Measurements from ENCODE around the gene IQGAP2. TPM values are rescaled to one million over a fixed set of nuclear protein-coding genes. Genes with fewer than 3 reads are reported as not detected.

The IQGAP2 gene
- total and polyA plus RNA-seq, 2 of the 8 experiments (the other 6 are each of a cell fraction or from before 2014, with no cell fraction given) = 19.7 to 66.0 TPM

GRCh38 chr5:76488969-76489368 lies 85.9 kb downstream of the IQGAP2 start:
- peak overlapping the region; percentile 66 for H2BK120ac ChIP-seq (replicated peaks; ENCODE audit: low read depth, low read length)
- peak overlapping the region; percentile 97 for H2BK12ac ChIP-seq (ENCODE audit: low read depth, low read length)
- ChIA-PET CTCF (ENCODE audit: partially characterized antibody) (interaction anchor here (1.2 to 1.6 kb wide), 4 partner anchors 13 to 70 kb away, joined by 3 to 5 read pairs (median 3); no protein-coding TSS in a partner anchor), POLR2A (ENCODE audit: partially characterized antibody) (interaction anchor here (0.9 to 1.2 kb wide), 2 partner anchors 11 to 12 kb away, joined by 3 read pairs; no protein-coding TSS in a partner anchor)
- H3K14ac ChIP-seq (ENCODE audit: insufficient read length) = no peak overlapping the region
- H2BK5ac ChIP-seq (ENCODE audit: low read depth, low read length) = peak overlapping the region; percentile 98
- H2BK15ac ChIP-seq (ENCODE audit: low read length) = peak overlapping the region; percentile 90; the same call in 1 of the 2 replicates
- peak overlapping the region; percentile 62 for H4K91ac ChIP-seq (replicated peaks; ENCODE audit: insufficient read length, low read length)
- no peak overlapping the region for H3K4me3 ChIP-seq (ENCODE audit: extremely low read depth in 1 of 4, insufficient read depth in 2 of 4, low read depth in 3 of 4, low read length in 4 of 4)
- peaks cover 2% of the 10 kb centered on the region; the same call in 1 of the 2 replicates for H3K23me2 ChIP-seq (ENCODE audit: low read depth, low read length)
- H4K5ac ChIP-seq (ENCODE audit: insufficient read length, low read depth, low read length) = peak overlapping the region; percentile 4
- WGBS, 2 experiments (ENCODE audit: extremely low coverage in 1 of 2, insufficient coverage in 1 of 2, insufficient read length in 1 of 2, insufficient replicate concordance in 2 of 2, low coverage in 1 of 2, low lambda C conversion rate in 2 of 2, missing lambda C conversion rate in 1 of 2) = 84% methylated on average over 6 of the region's 6 CpGs; no CpG with 5 or more reads in 1 of the 2 experiments
- H3K36me3 ChIP-seq (ENCODE audit: control insufficient read depth in 2 of 4, insufficient read depth in 4 of 4, low read length in 3 of 4) = no peaks in the 10 kb centered on the region
- H3K4me2 ChIP-seq (ENCODE audit: insufficient read depth in 1 of 2, low read depth in 2 of 2, low read length in 2 of 2) = peak overlapping the region in 1 of 2 experiments; percentile 72; a peak in 1 of 4 replicates
- H3K4me1 ChIP-seq (replicated peaks in 1 of 4; ENCODE audit: control insufficient read depth in 3 of 4, insufficient read depth in 4 of 4, low read length in 3 of 4) = peaks cover 8 to 42% (median 35%) of the 10 kb centered on the region in 4 experiments
- no peaks in the 10 kb centered on the region for H4K20me1 ChIP-seq (replicated peaks in 1 of 2; ENCODE audit: control insufficient read depth in 1 of 2, insufficient read depth in 2 of 2, low read length in 2 of 2)
- H2AFZ ChIP-seq (ENCODE audit: low read length) = no peak overlapping the region
- H2AK5ac ChIP-seq (ENCODE audit: low read depth, low read length) = peak overlapping the region; percentile 58
- H3K79me2 ChIP-seq (ENCODE audit: control insufficient read depth in 1 of 2, insufficient read depth in 2 of 2, low read length in 2 of 2) = peaks cover 0 to 47% of the 10 kb centered on the region in 2 experiments; a peak in 2 of 4 replicates
- H3K23ac ChIP-seq (ENCODE audit: insufficient read length) = no peak overlapping the region
- no peak overlapping the region for H4K8ac ChIP-seq (ENCODE audit: extremely low read depth, insufficient read depth, low read length)
- H3K18ac ChIP-seq (ENCODE audit: extremely low read depth, low read length) = peak overlapping the region; percentile 71
- FAIRE-seq = peak; percentile 13
- DNase-seq (ENCODE audit: low read depth in 1 of 2, low spot score in 2 of 2) = no peak
- peaks cover 5% of the 10 kb centered on the region; the same call in 1 of the 2 replicates for H3K79me1 ChIP-seq (ENCODE audit: low read depth, low read length)
- H3K27ac ChIP-seq (ENCODE audit: low read depth, low read length) = peak overlapping the region; percentile 64
- H3K9me3 ChIP-seq (ENCODE audit: insufficient read depth in 2 of 2, low read depth in 1 of 2, low read length in 1 of 2) = no peaks in the 10 kb centered on the region
- H3K9ac ChIP-seq (replicated peaks in 1 of 4; ENCODE audit: extremely low read depth in 1 of 4, low read depth in 3 of 4, low read length in 3 of 4) = no peak overlapping the region; a peak in 1 of 7 replicates
- no peak overlapping the region for H3K56ac ChIP-seq (replicated peaks; ENCODE audit: insufficient read length, low read depth, low read length)
- H2BK20ac ChIP-seq (ENCODE audit: low read length) = peak overlapping the region; percentile 63
- H3K4ac ChIP-seq (replicated peaks; ENCODE audit: insufficient read length, low read depth, low read length) = peak overlapping the region; percentile 10
- no peaks in the 10 kb centered on the region for H3K27me3 ChIP-seq (replicated peaks in 1 of 4; ENCODE audit: control insufficient read depth in 3 of 4, extremely low read depth in 1 of 4, insufficient read depth in 3 of 4, low read length in 3 of 4)
- no peak for TF ChIP-seq CREB1 (IDR thresholded peaks at IDR 0.05)

All from H1 (cell line).